Right lobe of liver (tissue), 4 donors: Measurements from ENCODE around the gene C13orf46.

ENCODE experiments used
- POLR2A ChIP-seq: fragments of 450-650 bp; IDR thresholded peaks from one replicate; pipeline ENCODE4 v1.6.1; 2017; ENCODE audit warnings: antibody characterized with exemption, mild to moderate bottlenecking
- TF ChIP-seq, protein P1 (sequence below), 4 donors: fragments of 200-600 bp in 3 of 4; fragments of 450-650 bp in 1 of 4; IDR thresholded peaks; one replicate each; pipeline versions ENCODE4 v1.5.1 to v1.8.0; 2016 to 2022; ENCODE audit warnings: antibody characterized with exemption in 4 of 4, mild to moderate bottlenecking in 2 of 4
- donor health status: DM: no; HTN: no; CAD: no.
- donor health status: DM: no; HTN: no; CAD: no.
- donor health status: DM: no; HTN: yes; CAD: no.

DNA sequence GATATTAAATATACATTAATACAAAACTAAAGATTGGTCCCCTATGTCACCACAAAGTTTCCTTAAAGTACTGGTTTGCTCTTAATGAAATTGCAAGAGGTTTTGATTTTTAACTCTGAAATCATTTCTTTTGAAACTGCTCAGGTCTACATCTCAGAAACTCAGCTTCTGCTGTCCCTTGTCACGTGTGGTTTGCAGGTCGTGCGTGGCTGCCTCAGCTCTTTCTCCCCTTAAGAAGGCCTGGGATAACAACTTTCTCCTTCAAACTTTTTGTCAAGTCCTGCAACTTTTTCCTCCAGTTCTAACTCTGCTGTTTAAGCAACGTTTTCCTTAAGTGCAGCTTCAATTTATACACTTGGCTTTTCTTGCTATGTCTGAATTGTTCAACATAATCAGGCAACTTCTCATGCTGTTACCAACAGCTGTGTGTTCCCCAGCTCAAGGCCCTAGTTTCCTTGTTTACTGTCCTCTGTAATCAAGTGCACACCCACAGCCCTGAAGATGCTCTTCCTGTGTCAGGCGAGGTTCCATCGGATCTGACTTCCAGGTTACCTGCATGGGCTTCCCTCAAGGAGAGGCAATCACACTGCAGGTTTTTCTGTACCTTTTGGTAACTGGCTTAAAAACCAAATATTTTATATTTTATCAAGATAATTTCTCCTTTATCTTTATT is 13.5 kb downstream of the C13orf46 start:
- TF ChIP-seq, protein P1, sequence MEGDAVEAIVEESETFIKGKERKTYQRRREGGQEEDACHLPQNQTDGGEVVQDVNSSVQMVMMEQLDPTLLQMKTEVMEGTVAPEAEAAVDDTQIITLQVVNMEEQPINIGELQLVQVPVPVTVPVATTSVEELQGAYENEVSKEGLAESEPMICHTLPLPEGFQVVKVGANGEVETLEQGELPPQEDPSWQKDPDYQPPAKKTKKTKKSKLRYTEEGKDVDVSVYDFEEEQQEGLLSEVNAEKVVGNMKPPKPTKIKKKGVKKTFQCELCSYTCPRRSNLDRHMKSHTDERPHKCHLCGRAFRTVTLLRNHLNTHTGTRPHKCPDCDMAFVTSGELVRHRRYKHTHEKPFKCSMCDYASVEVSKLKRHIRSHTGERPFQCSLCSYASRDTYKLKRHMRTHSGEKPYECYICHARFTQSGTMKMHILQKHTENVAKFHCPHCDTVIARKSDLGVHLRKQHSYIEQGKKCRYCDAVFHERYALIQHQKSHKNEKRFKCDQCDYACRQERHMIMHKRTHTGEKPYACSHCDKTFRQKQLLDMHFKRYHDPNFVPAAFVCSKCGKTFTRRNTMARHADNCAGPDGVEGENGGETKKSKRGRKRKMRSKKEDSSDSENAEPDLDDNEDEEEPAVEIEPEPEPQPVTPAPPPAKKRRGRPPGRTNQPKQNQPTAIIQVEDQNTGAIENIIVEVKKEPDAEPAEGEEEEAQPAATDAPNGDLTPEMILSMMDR (IDR thresholded peaks at IDR 0.05), result no peak
- no peak for TF ChIP-seq POLR2A
